ENCODE data around the gene ZFAND2A. TPM values are rescaled to one million over a fixed set of nuclear protein-coding genes. Genes with fewer than 3 reads are reported as not detected.

The ZFAND2A gene
- total RNA-seq, 6 experiments from 2014 or later, result 14.3 to 20.8 (median 18.0) TPM

DNA sequence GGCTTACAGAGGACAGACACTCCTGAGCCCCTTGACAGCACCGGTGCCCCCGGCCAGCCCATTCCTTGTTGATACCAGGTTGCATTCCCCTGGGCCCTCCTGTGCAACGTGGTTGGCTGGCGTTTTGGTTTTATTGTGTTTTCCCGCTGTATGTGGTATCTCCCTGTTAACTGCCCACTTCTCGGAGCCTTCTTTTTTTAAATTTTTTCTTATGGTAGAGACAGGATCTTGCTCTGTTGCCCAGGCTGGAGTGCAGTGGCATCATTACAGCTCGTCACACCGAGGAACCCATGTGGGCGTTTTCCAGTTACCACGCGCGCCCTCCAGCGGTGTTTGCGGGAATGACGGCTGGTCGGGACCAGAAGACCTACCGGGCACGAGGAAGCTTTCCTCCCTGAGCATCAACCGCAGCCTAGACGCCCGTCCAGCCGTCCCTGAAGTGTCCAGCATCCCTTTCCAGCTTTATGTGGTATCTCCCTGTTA is 16.9 kb upstream of the ZFAND2A start:
- DNase-seq, result peak; percentile 58
- Mint-ChIP-seq H3K4me3 (no peak overlapping the region), H3K36me3 (ENCODE audit: low read depth) (no peaks in the 10 kb centered on the region), H3K9me3 (no peaks in the 10 kb centered on the region), H3K27ac (no peak overlapping the region), H3K4me1 (ENCODE audit: low read depth) (peaks cover 15% of the 10 kb centered on the region), H3K27me3 (ENCODE audit: insufficient read depth) (peaks cover 20% of the 10 kb centered on the region)
- TF ChIP-seq, protein P1, sequence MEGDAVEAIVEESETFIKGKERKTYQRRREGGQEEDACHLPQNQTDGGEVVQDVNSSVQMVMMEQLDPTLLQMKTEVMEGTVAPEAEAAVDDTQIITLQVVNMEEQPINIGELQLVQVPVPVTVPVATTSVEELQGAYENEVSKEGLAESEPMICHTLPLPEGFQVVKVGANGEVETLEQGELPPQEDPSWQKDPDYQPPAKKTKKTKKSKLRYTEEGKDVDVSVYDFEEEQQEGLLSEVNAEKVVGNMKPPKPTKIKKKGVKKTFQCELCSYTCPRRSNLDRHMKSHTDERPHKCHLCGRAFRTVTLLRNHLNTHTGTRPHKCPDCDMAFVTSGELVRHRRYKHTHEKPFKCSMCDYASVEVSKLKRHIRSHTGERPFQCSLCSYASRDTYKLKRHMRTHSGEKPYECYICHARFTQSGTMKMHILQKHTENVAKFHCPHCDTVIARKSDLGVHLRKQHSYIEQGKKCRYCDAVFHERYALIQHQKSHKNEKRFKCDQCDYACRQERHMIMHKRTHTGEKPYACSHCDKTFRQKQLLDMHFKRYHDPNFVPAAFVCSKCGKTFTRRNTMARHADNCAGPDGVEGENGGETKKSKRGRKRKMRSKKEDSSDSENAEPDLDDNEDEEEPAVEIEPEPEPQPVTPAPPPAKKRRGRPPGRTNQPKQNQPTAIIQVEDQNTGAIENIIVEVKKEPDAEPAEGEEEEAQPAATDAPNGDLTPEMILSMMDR (IDR thresholded peaks at IDR 0.05), result peak; percentile 83

DNA sequence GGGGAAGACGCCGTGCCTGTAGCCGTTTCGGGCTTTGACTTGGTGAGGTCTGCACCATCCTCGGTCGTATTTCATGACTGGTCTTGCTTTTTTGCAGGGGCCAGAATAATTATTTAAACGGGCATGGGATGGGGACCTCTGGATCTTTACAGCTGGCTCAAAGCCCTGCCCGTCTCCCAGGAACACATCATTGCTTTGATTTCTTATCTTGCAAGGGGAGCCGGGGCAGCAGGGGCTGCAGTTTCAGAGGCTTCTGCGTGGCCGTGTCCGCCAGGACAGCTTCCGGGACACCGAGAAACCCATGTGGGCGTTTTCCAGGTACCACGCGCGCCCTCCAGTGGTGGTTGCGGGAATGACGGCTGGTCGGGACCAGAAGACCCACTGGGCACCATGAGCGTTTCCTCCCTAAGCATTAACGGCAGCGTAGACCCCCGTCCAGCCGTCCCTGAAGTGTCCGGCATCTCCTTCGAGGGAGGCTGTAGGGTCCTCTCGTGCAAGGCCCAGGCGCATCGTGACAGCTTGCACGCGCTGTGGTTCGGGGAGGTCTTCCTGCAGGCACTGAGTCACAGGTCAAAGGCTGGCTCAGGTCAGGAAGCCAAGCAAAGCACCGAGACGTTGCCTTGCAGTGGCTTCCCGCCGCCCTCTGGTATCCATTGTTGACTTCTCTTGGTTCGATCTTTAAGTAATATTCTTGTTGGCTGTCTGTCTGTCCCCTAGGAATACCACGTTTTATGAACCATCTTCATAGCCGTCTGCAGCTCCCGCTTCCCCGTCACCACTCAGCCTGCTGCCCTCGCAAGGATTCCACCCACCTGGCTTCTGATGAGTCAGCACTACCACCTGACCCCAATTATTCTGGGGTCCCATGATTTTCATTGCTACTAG is 16.2 kb upstream of the ZFAND2A start:
- TF ChIP-seq, protein P1 (IDR thresholded peaks at IDR 0.05), result peak; percentile 97
- Mint-ChIP-seq H3K9me3 (no peaks in the 10 kb centered on the region), H3K27me3 (ENCODE audit: insufficient read depth) (peaks cover 20% of the 10 kb centered on the region), H3K27ac (0 out of 2 replicates have a peak overlapping the region, but pooled peaks have one; percentile 26), H3K36me3 (ENCODE audit: low read depth) (no peaks in the 10 kb centered on the region), H3K4me1 (ENCODE audit: low read depth) (peaks cover 15% of the 10 kb centered on the region), H3K4me3 (peak overlapping the region; percentile 43)
- peak; percentile 61 for DNase-seq

DNA sequence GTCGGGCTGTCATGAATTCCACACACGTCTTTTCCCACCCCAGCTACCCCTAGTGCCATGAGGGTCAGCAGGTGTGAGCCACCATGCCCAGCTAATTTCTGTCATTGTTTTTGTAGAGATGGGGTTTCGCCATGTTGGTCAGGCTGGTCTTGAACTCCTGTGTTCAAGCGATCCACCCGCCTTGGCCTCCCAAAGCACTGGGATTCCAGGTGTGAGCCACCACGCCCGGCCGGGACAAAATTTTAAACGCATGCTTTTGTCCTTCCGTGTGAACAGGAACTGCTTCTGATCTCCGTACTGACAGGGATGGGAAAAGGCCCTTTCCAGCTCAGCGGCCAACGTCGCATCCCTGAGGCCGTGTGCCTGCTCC is 15.6 kb upstream of the ZFAND2A start:
- Mint-ChIP-seq H3K9me3 (no peaks in the 10 kb centered on the region), H3K4me3 (no peak overlapping the region; the same call in 1 of the 2 replicates), H3K27ac (no peak overlapping the region), H3K4me1 (ENCODE audit: low read depth) (peaks cover 15% of the 10 kb centered on the region), H3K27me3 (ENCODE audit: insufficient read depth) (peaks cover 21% of the 10 kb centered on the region), H3K36me3 (ENCODE audit: low read depth) (no peaks in the 10 kb centered on the region)
- DNase-seq, result no peak
- TF ChIP-seq, protein P1 (IDR thresholded peaks at IDR 0.05), result no peak

DNA sequence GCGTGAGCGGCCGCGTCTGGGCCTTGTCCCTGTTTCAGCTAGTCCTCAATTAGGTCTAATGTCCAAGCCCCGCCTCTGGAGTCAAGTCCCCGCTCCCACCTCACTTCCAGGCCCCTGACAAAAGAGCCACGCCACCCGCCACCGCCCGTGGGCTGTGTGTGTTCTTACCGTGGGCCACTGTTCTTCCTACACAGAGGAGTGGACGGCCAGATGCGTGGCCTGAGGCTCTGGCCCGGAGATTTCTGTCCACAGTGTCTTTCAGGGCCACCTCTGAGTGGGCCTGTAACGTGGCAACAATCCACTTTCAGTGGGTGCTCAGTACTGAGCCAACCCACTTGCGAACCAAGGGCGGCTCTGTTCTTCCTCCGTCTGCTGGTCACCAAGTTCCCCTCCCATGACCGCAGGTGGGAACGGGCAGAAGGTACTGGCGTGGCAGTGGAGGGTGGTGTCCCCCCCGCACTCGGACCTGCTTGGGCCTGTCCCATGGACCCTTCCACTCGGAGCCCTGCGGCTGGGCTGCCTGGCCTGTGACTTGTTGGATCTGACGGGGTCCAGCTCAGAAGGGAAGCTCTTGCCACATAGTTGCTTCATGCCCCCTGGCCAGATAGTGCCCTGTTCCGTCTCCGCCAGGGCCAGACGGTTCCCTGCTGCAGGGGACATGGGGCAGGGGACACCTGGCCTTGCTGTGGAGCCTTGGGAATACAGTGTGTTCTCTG is 15.0 kb upstream of the ZFAND2A start:
- peaks cover 15% of the 10 kb centered on the region for H3K4me1 Mint-ChIP-seq (ENCODE audit: low read depth)
- TF ChIP-seq, protein P1 (IDR thresholded peaks at IDR 0.05), result no peak

DNA sequence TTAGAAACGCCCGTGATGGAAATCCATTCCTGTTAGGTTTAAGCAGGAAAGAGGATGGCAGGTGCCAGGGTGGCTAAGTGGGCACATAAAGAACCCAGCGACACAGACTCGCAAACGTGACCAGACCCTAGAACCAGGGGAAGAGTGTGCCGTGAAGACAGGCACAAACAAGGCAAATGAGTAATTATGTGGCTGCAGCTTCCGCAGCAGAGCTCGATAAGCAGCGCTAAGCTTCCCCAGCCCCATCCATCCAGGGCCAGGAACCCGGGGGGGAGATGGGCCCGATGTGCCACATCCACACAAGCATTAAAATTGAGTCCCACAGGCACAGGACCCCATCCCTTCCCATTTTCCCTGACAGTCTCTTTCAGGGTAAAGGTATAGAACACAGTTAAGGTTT is 14.0 kb upstream of the ZFAND2A start:
- no peaks in the 10 kb centered on the region for H3K36me3 Mint-ChIP-seq (ENCODE audit: low read depth)
- H3K27ac Mint-ChIP-seq, result no peak overlapping the region
- no peak overlapping the region for H3K4me3 Mint-ChIP-seq
- peaks cover 15% of the 10 kb centered on the region for H3K4me1 Mint-ChIP-seq (ENCODE audit: low read depth)
- no peak for DNase-seq
- H3K9me3 Mint-ChIP-seq, result no peaks in the 10 kb centered on the region
- H3K27me3 Mint-ChIP-seq (ENCODE audit: insufficient read depth), result peaks cover 8% of the 10 kb centered on the region
- TF ChIP-seq, protein P1 (IDR thresholded peaks at IDR 0.05), result no peak

More for the DNA sequence above, 15.0 kb upstream of the ZFAND2A start:
- Mint-ChIP-seq H3K9me3 (no peaks in the 10 kb centered on the region), H3K27me3 (ENCODE audit: insufficient read depth) (peaks cover 17% of the 10 kb centered on the region), H3K4me3 (no peak overlapping the region), H3K36me3 (ENCODE audit: low read depth) (no peaks in the 10 kb centered on the region), H3K27ac (no peak overlapping the region)
- DNase-seq, result no peak

Measured in HFFc6 (cell line).